ENCODE data around the gene RNF6. TPM values are rescaled to one million over a fixed set of nuclear protein-coding genes. Genes with fewer than 3 reads are reported as not detected.

Gene RNF6
- total and polyA plus RNA-seq, 10 of the 15 experiments (the other 5 are each of a cell fraction or from before 2014, with no cell fraction given): 19.0 to 54.0 (median 33.8) TPM

GRCh38 chr13:26222520-26223046 lies 469 bp upstream of the RNF6 start (continued):
- TF ChIP-seq E4F1 (IDR thresholded peaks at IDR 0.05; ENCODE audit: borderline replicate concordance, partially characterized antibody) (peak; percentile 46), IRF5 (IDR thresholded peaks at IDR 0.05; ENCODE audit: borderline replicate concordance) (no peak), POU2F2 (IDR thresholded peaks at IDR 0.05; ENCODE audit: borderline replicate concordance, low read depth, low read length) (no peak), MEF2B (IDR thresholded peaks at IDR 0.05; ENCODE audit: partially characterized antibody, poor library complexity, severe bottlenecking) (no peak), NFYB (IDR thresholded peaks at IDR 0.05; ENCODE audit: insufficient read depth, low read depth, low read length) (no peak), ASH2L (IDR thresholded peaks at IDR 0.05; ENCODE audit: borderline replicate concordance, low read depth) (no peak), NBN (IDR thresholded peaks at IDR 0.05) (0 out of 2 replicates have a peak, but pooled peaks have one; percentile 8), YY1 (IDR thresholded peaks at IDR 0.05; ENCODE audit: low read depth, low read length) (no peak), NR2C1 (IDR thresholded peaks at IDR 0.05) (0 out of 2 replicates have a peak, but pooled peaks have one; percentile 3), IKZF2 (IDR thresholded peaks at IDR 0.05) (no peak), IKZF1 (conservative IDR thresholded peaks at IDR 0.05) (no peak; the same call in 1 of the 2 replicates), TCF3 (IDR thresholded peaks at IDR 0.05; ENCODE audit: borderline replicate concordance, insufficient read depth, low read depth, low read length) (no peak)
- TF ChIP-seq, protein P1, sequence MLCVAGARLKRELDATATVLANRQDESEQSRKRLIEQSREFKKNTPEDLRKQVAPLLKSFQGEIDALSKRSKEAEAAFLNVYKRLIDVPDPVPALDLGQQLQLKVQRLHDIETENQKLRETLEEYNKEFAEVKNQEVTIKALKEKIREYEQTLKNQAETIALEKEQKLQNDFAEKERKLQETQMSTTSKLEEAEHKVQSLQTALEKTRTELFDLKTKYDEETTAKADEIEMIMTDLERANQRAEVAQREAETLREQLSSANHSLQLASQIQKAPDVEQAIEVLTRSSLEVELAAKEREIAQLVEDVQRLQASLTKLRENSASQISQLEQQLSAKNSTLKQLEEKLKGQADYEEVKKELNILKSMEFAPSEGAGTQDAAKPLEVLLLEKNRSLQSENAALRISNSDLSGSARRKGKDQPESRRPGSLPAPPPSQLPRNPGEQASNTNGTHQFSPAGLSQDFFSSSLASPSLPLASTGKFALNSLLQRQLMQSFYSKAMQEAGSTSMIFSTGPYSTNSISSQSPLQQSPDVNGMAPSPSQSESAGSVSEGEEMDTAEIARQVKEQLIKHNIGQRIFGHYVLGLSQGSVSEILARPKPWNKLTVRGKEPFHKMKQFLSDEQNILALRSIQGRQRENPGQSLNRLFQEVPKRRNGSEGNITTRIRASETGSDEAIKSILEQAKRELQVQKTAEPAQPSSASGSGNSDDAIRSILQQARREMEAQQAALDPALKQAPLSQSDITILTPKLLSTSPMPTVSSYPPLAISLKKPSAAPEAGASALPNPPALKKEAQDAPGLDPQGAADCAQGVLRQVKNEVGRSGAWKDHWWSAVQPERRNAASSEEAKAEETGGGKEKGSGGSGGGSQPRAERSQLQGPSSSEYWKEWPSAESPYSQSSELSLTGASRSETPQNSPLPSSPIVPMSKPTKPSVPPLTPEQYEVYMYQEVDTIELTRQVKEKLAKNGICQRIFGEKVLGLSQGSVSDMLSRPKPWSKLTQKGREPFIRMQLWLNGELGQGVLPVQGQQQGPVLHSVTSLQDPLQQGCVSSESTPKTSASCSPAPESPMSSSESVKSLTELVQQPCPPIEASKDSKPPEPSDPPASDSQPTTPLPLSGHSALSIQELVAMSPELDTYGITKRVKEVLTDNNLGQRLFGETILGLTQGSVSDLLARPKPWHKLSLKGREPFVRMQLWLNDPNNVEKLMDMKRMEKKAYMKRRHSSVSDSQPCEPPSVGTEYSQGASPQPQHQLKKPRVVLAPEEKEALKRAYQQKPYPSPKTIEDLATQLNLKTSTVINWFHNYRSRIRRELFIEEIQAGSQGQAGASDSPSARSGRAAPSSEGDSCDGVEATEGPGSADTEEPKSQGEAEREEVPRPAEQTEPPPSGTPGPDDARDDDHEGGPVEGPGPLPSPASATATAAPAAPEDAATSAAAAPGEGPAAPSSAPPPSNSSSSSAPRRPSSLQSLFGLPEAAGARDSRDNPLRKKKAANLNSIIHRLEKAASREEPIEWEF (IDR thresholded peaks at IDR 0.05; ENCODE audit: insufficient replicate concordance, low read depth, low read length): no peak
